Endodermal cell (in vitro differentiated cells): ENCODE measurements around the gene MAP3K4. TPM values are rescaled to one million over a fixed set of nuclear protein-coding genes. Genes with fewer than 3 reads are reported as not detected.

ENCODE experiments used
- DNase-seq: peaks from one replicate; pipeline ENCODE4 v3.0.0-alpha.2; 2017
- H3K27ac ChIP-seq: 2 replicates; pipeline ENCODE4 v1.5.1; 2013; ENCODE audit warnings: mild to moderate bottlenecking, low read depth, low read length, moderate library complexity
- H3K27me3 ChIP-seq: 2 replicates; pipeline ENCODE4 v1.6.1; 2013; ENCODE audit warnings: mild to moderate bottlenecking, low read length, moderate library complexity; ENCODE audit not compliant: insufficient read depth, control insufficient read depth, poor library complexity, severe bottlenecking
- H3K36me3 ChIP-seq: 2 replicates; pipeline ENCODE4 v1.7.0; 2013; ENCODE audit warnings: mild to moderate bottlenecking, low read length, moderate library complexity; ENCODE audit not compliant: control insufficient read depth, insufficient read depth
- H3K4me1 ChIP-seq: one replicate; pipeline ENCODE4 v1.7.0; 2013; ENCODE audit warnings: low read length; ENCODE audit not compliant: control insufficient read depth, insufficient read depth
- H3K4me3 ChIP-seq: 2 replicates; pipeline ENCODE4 v1.5.1; 2013; ENCODE audit warnings: mild to moderate bottlenecking, low read length, moderate library complexity
- H3K9ac ChIP-seq: 2 replicates; pipeline ENCODE4 v1.6.1; 2013; ENCODE audit warnings: mild to moderate bottlenecking, low read length, moderate library complexity; ENCODE audit not compliant: poor library complexity, severe bottlenecking; ENCODE audit errors: extremely low read depth
- H3K9me3 ChIP-seq: 2 replicates; pipeline ENCODE4 v1.6.1; 2013; ENCODE audit warnings: mild to moderate bottlenecking, low read length, moderate library complexity; ENCODE audit not compliant: control insufficient read depth
- H3K27ac Mint-ChIP-seq: 2 replicates; pipeline ENCODE4 v1.8.0; 2020; ENCODE audit warnings: mixed read lengths
- H3K27me3 Mint-ChIP-seq: 2 replicates; pipeline ENCODE4 v1.8.0; 2021; ENCODE audit warnings: mild to moderate bottlenecking, mixed read lengths; ENCODE audit not compliant: insufficient read depth
- H3K36me3 Mint-ChIP-seq: 2 replicates; pipeline ENCODE4 v1.8.0; 2020; ENCODE audit warnings: low read depth, mixed read lengths
- H3K4me1 Mint-ChIP-seq: 2 replicates; pipeline ENCODE4 v1.8.0; 2020; ENCODE audit warnings: mixed read lengths
- H3K4me3 Mint-ChIP-seq: 2 replicates; pipeline ENCODE4 v1.8.0; 2020; ENCODE audit warnings: mild to moderate bottlenecking, moderate library complexity, mixed read lengths
- H3K9me3 Mint-ChIP-seq: 2 replicates; pipeline ENCODE4 v1.8.0; 2020; ENCODE audit warnings: mild to moderate bottlenecking, mixed read lengths
- WGBS, 2 experiments: methylation state at CpG; one replicate each; pipeline versions ENCODE4 v1.1.5 to v1.1.7; 2013; ENCODE audit warnings: missing lambda C conversion rate in 2 of 2, mixed read lengths in 1 of 2; ENCODE audit not compliant: insufficient coverage in 1 of 2, insufficient read length in 1 of 2; 5-methylcytosine and 5-hydroxymethylcytosine counted together
- total RNA-seq, 2 donors: library from RNA; stranded (reverse); fragmentation: NEBNext Ultra II Directional in 1 of 2; extraction: Animal tissue kit (Norgen Biotek cat#: 25700) in 1 of 2; gene quantifications; 2 replicates in 1 of 2; 3 replicates in 1 of 2; pipeline ENCODE4 v1.2.1, GENCODE V29; 2021
- TF ChIP-seq, protein P1 (sequence below): fragments of 200-600 bp; sonication (generic); conservative IDR thresholded peaks from 2 replicates; pipeline ENCODE4 v1.5.0; 2021; ENCODE audit warnings: antibody characterized with exemption, mild to moderate bottlenecking

The MAP3K4 gene
- total RNA-seq, 2 donors from 2014 or later: 82.8 to 105 TPM

DNA sequence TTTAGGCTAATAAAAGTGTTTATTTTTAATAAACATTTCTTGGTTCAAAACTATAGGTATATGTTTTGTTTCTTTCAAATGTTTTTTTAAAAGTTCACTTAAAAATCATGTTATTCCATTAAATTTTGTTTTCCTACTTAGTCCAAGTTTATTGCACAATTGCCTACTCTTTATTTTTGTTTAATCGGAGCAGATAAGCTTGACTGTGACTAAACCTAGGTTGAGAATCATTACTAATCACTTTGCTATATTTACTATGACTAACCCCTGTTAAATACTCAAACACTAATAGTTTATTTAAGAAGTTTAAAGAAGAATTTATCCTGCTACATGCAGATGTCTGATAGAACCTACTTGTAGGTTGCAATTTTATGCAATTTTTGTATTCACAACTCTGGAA is 18.8 kb downstream of the MAP3K4 start:
- H3K27ac Mint-ChIP-seq: peak overlapping the region; percentile 42
- no peaks in the 10 kb centered on the region for H3K9me3 Mint-ChIP-seq
- peaks cover 16% of the 10 kb centered on the region for H3K36me3 Mint-ChIP-seq
- no peak overlapping the region for H3K4me3 Mint-ChIP-seq
- Histone ChIP-seq H3K9ac (no peak overlapping the region), H3K9me3 (peaks cover 7% of the 10 kb centered on the region), H3K27me3 (no peaks in the 10 kb centered on the region), H3K27ac (no peak overlapping the region), H3K36me3 (peaks cover 13% of the 10 kb centered on the region), H3K4me1 (no peaks in the 10 kb centered on the region), H3K4me3 (no peak overlapping the region)
- DNase-seq: no peak
- H3K4me1 Mint-ChIP-seq: peaks cover 24% of the 10 kb centered on the region
- TF ChIP-seq, protein P1, sequence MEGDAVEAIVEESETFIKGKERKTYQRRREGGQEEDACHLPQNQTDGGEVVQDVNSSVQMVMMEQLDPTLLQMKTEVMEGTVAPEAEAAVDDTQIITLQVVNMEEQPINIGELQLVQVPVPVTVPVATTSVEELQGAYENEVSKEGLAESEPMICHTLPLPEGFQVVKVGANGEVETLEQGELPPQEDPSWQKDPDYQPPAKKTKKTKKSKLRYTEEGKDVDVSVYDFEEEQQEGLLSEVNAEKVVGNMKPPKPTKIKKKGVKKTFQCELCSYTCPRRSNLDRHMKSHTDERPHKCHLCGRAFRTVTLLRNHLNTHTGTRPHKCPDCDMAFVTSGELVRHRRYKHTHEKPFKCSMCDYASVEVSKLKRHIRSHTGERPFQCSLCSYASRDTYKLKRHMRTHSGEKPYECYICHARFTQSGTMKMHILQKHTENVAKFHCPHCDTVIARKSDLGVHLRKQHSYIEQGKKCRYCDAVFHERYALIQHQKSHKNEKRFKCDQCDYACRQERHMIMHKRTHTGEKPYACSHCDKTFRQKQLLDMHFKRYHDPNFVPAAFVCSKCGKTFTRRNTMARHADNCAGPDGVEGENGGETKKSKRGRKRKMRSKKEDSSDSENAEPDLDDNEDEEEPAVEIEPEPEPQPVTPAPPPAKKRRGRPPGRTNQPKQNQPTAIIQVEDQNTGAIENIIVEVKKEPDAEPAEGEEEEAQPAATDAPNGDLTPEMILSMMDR: no peak
- WGBS, 2 experiments: 100% methylated on average over 1 of the region's 1 CpG
- H3K27me3 Mint-ChIP-seq: no peaks in the 10 kb centered on the region

DNA sequence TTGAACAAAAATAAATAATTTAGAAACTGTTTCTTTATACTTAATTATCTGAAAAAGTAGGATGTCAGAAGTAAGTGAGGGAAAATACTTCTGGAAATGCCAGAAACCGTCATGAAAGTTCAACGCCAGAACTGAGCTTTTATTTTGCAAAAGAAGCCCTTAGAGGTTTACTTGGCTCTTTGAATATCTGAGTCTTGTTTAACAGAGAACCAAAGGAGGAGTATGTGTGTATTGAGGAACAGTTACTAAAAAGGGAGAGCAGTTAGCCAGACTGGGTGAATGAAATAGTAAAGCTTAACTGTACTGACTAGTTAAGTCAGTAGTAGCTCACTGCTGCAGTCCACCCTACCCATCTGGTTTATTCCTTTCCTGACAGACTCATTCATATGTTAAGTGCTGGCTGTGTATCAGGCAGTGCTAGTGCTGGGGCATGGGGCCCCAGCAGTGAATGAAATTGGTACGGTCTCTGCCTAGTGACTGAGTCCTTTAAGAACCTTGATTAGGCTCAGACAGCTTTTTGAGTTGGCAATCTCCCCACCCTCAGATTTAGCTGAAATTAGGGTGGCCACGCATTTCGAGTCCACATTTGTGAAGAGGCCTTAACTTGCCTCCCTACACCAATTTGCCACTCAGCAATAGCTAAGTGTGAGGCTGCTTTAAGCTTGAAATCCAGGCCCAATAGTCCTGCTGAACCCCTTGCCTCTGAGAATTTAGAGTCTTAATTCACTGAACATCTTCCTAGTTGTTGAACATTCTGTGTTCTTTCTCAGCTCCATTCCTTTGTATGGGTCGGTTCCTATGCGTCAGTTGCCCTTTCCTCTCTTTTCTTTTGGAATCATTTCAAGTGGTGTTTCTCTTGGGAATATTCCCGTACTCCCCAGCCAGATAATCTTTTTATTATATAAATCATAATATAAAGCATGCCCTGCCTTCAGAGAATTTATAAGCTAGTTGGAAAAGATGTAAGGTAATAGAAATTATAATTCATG is 20.2 kb downstream of the MAP3K4 start:
- Mint-ChIP-seq H3K36me3 (peaks cover 19% of the 10 kb centered on the region), H3K27me3 (no peaks in the 10 kb centered on the region), H3K4me1 (peaks cover 31% of the 10 kb centered on the region), H3K4me3 (peak overlapping the region; percentile 17), H3K9me3 (no peaks in the 10 kb centered on the region), H3K27ac (peak overlapping the region; percentile 62)
- Histone ChIP-seq H3K27me3 (no peaks in the 10 kb centered on the region), H3K4me1 (no peaks in the 10 kb centered on the region), H3K4me3 (no peak overlapping the region), H3K27ac (peak overlapping the region; percentile 58), H3K36me3 (peaks cover 9% of the 10 kb centered on the region), H3K9ac (no peak overlapping the region), H3K9me3 (peaks cover 7% of the 10 kb centered on the region)
- peak; percentile 79 for DNase-seq
- WGBS, 2 experiments: 45 to 46% methylated on average over 7 of the region's 8 CpGs
- TF ChIP-seq, protein P1: no peak

DNA sequence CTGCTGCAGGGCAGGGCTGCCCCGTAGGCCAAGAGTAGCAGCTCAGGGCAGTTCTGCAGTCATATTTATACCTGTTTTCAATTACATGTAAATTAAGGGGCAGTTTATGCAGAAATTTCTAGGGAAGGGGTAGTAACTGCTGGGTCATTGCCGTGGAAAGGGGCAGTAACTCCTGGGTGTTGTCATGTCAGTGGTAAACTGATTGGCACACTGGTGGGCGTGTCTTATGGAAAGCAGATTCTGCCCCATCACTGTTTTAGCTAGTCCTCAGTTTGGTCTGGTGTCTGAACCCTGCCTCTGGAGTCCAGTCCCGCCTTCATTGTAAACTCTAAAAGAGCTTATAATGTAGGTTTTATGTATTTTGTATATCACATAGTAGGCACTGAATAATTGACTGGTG is 22.1 kb downstream of the MAP3K4 start:
- Mint-ChIP-seq H3K4me3 (no peak overlapping the region), H3K4me1 (peaks cover 36% of the 10 kb centered on the region), H3K36me3 (peaks cover 14% of the 10 kb centered on the region), H3K27ac (peak overlapping the region; percentile 69), H3K9me3 (no peaks in the 10 kb centered on the region), H3K27me3 (no peaks in the 10 kb centered on the region)
- Histone ChIP-seq H3K27ac (no peak overlapping the region), H3K9ac (no peak overlapping the region), H3K4me3 (no peak overlapping the region), H3K36me3 (peaks cover 1% of the 10 kb centered on the region), H3K9me3 (peaks cover 4% of the 10 kb centered on the region), H3K27me3 (no peaks in the 10 kb centered on the region), H3K4me1 (no peaks in the 10 kb centered on the region)
- TF ChIP-seq, protein P1: no peak
- DNase-seq: no peak
- 87 to 91% methylated on average over 3 to 4 of the region's 4 CpGs for WGBS, 2 experiments
